NCI-H2171 (cell line): ENCODE data around the gene TSC22D2.
"Not testable (repeated sequence)": the region's sequence is repeated elsewhere in the genome, so short reads cannot be mapped to it uniquely, and the experiment has no call there.

ENCODE experiments used
- DNase-seq: peaks from one replicate; lab custom pipeline; 2025; lab: John Stamatoyannopoulos, UW

TSC22D2 gene

DNA sequence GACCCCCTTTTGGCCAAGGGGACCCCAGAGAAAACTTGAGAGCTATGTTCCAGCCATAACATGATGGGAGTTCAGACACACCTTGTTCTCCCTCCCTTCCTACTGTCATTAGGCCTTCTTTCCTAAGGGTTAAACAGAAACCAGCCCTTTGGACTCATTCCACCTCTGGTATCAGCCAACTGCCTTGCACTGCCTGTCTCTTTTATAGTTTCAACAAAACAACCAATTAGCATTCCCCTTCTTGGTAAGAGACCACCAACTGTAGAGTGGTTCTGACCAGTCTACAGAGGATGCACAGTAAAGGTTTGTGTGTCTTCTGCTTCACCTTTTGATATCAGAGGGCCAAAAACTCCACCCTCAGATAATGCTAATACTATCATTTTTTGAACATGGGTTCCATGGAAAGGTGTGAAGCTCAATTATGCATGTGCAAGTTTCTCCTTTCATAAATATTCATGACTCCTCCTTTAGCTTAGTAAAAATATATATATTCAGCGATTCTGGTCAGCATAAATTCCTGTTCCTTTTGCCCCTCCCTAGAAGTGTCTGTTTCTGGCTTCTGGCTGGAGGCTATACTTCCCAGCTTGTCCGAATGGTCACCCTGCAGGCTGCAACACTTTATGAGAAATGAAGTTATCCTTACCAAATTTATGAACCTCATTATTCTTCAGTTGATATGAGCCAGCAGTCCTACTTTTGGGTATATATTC, 82.3 kb downstream of the TSC22D2 start:
- no peak for DNase-seq

DNA sequence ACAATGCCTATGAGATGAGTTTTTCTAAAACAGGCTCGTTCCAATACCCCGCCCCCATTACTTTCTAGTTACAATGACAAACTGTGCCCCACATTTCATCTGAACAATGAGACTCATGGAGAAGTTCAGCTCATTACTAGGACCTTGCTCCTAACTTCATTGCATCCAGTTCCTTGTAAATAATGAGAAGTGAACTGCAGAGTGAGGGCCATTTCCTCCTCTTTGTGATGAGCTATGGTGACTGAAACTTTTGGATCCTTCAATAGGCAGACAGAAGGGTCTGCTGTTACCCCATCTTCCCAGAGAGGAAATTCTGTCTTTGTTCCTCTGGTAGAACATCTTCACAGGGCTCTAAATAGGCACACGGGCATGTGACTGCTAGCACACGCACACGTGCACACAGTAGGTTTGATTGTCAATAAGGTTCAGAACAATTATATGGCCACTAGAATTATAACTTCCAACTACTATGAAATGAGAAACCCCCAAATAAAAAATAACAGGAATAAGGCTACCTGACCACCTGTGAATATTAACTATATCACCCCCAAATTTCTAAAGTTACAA, 86.4 kb downstream of the TSC22D2 start:
- no peak for DNase-seq

DNA sequence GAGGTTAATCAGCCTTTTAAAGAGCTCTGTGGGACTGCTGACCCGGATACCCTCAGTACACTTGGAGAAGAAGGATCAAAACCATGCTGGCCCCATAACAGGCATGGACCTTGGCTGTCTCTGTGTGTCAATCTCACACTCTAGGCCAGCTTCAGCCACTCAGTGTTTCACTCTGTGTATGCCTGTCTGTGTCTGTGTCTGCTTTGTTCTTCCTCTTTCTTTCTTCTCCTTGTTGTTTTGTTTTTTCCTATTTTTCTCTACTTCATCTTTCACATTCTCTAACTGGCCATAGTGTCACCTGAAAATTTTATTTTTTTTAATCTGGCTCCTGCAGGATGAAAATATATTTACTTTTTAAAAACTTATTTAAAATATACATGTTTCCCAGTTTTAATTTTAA, 87.1 kb downstream of the TSC22D2 start:
- DNase-seq, result no peak

DNA sequence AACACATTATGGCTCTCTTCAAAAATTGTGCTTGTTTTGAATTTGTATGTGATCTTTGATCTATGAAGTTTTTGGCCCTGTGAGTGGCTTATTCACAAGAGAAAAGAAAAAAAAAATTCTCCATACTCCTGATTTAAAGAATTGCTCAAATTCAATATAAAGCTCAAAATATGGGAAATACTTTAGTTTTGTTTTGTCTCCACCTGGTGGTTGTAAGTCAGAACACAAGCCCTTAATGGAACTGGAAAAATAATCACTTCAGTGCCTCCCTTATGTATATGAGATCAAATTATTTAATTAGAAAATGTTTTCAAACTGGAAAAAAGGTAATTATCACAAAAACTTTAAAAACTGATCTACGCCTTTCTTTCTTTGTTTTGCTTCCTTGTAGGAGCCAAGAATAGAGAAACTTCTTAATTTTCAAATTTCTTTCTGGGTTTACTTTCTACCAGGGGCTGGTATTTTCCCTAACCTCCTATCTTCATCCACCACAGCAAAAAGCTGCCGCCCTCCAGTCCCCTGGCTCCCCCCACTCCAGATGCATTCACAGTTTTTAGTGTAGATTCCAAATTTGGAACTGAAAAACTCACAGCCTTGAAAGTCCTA, 87.6 kb downstream of the TSC22D2 start:
- DNase-seq, result peak; percentile 16

DNA sequence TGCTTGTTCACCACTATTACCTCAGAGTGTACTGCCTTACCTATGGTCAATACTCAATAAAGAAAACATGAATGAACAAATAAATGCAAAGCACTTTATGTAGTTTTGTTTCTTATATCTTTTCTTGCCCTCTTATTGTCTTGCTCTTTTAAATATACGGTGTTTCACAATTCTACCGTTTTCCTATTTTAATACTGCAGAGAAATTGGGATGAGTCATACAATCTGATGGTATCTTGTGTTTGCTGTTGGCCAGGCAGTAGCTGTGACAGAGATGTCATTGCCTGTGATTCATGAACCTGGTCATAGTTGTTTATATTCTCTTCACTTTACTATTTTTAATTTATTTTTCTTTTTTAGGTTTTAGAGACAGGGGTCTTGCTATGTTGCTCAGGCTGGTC, 89.9 kb downstream of the TSC22D2 start:
- DNase-seq, result no peak

DNA sequence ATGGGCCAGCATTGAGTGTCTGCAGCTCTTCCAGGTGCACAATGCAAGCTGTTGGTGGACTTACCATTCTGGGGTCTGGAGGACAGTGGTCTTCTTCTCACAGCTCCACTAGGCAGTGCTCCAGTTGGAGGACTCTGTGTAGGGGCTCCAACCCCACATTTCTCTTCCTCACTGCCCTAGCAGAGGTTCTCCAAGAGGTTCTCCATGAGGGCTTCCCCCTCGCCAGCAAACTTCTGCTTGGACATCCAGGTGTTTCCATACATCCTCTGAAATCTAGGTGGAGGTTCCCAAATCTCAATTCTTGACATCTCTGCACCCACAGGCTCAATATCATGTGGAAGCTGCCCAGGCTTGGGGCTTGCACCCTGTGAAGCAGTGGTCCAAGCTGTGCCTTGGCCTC, 92.9 kb downstream of the TSC22D2 start:
- DNase-seq, result not testable (repeated sequence)

DNA sequence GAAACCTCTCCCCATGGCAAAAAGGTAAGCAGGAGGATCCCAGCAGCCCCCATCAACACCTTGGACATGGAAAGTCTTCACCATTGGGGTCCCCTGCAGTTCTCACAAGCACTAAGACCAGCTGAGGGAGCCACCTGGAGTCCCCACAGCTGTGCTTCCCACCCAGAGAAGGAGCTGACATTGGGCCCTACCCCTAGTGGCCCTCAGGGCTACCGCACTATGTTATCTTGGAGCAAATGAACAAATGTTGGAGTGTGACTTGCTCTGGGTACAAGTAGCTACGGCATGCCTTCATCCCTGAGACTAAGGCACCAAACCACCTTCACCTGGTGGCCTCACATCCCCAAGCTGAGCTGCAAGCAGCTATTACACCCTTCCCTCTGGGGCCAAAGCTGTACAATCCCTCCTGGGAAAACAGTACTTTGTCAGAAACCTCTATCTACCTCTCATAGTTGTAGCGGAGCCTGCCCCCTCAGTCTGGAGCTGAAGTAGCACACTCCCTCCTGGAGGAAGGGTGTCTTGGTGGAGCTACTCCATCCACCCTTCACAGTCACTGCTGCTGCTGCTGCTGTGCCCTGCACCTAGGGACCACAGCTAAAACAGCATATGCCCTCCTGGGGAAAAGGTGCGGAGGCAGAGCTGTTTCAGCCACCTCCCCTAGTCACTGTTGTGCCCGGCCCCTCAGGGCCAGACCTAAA, 95.5 kb downstream of the TSC22D2 start:
- no peak for DNase-seq

DNA sequence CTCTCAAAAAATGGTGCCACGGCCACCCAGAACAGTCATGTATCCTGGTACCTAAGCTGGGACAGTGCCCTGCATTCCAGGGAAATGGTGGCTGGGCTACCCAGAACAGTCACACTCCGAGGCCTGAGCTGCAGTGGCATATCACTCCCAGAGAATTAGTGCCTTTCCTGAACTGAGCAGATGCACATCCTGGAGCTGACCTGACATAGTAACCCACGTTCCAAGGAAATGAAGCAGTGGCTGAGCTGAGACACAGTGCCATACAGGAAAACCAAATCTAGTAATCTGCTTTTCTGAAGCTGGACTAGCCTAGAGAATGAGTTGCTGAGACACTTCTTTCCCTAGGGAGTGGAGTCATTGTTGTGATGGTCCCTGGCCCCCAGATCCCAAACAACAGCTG, 96.4 kb downstream of the TSC22D2 start:
- no peak for DNase-seq

DNA sequence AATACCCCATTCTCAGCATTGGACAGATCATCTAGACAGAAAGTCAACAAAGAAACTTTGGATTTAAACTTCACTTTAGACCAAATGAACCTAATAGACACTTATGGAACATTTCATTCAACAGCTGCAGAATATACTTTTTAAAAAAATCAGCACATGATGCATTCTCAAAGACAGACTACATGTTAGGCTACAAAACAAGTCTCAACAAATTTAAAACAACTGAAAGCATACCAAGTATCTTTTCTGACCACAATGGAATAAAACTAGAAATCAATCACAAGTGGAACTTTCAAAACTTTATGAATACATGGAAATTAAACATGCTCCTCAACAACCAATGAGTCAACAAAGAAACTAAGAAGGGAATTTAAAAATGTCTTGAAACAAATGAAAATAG, 100.3 kb downstream of the TSC22D2 start:
- DNase-seq, result no peak

DNA sequence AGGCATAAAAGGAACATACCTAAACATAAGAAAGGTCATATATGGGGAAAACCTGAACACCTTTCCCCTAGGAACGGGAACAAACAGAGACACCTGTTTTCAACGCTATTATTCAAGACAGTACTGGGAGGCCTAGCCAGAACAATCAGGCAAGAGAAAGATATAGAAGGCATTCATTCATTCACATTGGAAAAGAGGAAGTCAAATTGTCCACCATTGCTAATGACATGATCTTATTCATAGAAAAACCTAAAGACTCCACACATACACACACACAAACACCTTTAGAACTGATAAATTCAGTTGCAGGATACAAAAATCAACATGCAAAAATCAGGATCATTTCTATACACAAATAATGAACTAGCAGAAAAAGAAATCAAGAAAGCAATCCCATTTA, 101.7 kb downstream of the TSC22D2 start:
- no peak for DNase-seq

DNA sequence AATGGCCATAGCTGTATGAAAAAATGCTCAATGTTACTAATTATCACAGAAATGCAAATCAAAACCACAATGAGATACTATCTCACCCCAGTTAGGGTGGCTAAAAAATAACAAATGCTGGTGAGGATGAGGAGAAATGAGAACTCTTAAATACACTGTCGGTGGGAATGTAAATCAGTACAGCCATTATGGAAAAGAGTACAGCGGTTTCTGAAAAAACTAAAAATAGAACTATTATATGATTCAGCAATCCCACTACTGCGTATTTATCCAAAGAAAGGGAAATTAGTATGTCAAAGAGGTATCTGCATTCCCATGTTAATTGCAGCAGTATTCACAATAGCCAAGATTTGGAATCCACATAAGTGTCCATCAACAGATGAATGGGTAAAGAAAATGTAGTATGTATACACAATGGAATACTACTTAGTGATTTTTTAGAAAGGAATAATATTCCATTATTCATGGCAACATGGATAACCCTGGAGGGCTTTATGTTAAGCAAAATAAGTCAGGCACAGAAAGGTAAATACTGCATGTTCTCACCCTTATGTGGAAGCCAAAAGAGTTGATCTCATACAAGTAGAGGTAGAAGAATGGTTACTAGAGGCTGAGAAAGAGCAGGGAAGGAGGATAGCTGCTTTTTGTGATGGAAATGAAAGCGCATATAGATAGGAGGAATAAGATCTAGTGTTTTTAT, 103.2 kb downstream of the TSC22D2 start:
- no peak for DNase-seq

DNA sequence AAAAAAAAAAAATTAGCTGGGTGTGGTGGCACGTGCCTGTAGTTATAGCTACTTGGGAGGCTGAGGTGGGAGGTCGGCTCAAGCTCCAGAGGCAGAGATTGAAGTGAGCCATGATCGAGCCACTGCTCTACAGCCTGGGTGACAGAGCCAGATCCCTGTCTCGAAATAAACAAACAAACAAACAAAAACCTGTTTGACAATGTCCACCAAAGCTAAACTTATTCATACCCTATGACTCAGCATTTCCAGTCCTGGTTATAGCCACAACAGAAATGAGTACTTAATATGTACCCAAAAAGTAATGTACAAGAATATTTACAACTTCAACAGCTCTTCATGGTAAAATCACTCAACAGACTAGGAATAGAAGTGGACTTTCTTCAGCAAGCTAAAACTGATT, 107.1 kb downstream of the TSC22D2 start:
- no peak for DNase-seq
